ENCODE results near the gene MYCBP2.

MYCBP2 gene

GRCh38 chr13:77002590-77003190, 324.2 kb downstream of the MYCBP2 start:
- no peak overlapping the region for H2BK15ac ChIP-seq (ENCODE audit: low read depth, poor library complexity, severe bottlenecking)
- peak overlapping the region; percentile 46 for H3K9ac ChIP-seq (ENCODE audit: low read length)
- no peak overlapping the region for H2BK5ac ChIP-seq (ENCODE audit: low read depth, low read length, poor library complexity, severe bottlenecking)
- H3K14ac ChIP-seq (ENCODE audit: low read length in 2 of 2), result no peak overlapping the region
- no peak overlapping the region for H3K4me3 ChIP-seq (ENCODE audit: insufficient read depth in 1 of 2, low read depth in 1 of 2, low read length in 2 of 2)
- H3K4ac ChIP-seq (ENCODE audit: low read depth in 1 of 2, low read length in 2 of 2), result no peak overlapping the region
- peak; percentile 55 for DNase-seq
- no peak overlapping the region for H3K27ac ChIP-seq (ENCODE audit: low read length, poor library complexity, severe bottlenecking)
- H4K91ac ChIP-seq (ENCODE audit: low read length), result no peak overlapping the region
- H3K4me2 ChIP-seq (ENCODE audit: low read length, poor library complexity, severe bottlenecking), result no peak overlapping the region
- no peaks in the 10 kb centered on the region for H3K27me3 ChIP-seq (ENCODE audit: control insufficient read depth in 1 of 2, insufficient read depth in 1 of 2, low read length in 2 of 2)
- H2AK5ac ChIP-seq (ENCODE audit: low read length, severe bottlenecking), result no peak overlapping the region
- H3K79me1 ChIP-seq (replicated peaks; ENCODE audit: low read length, poor library complexity, severe bottlenecking), result peaks cover 14% of the 10 kb centered on the region
- H3K36me3 ChIP-seq (ENCODE audit: control insufficient read depth in 1 of 2, insufficient read depth in 2 of 2, low read depth in 1 of 2, low read length in 2 of 2), result peaks cover 6 to 68% of the 10 kb centered on the region in 2 experiments
- no peak overlapping the region for H2BK12ac ChIP-seq (ENCODE audit: low read length in 2 of 2)
- no peak overlapping the region for H3K18ac ChIP-seq (ENCODE audit: low read depth in 1 of 2, low read length in 2 of 2)
- no peak overlapping the region for H4K8ac ChIP-seq (ENCODE audit: low read length)
- no peak overlapping the region for H2BK120ac ChIP-seq (ENCODE audit: low read depth, low read length)
- H2AFZ ChIP-seq (ENCODE audit: low read depth, low read length), result no peak overlapping the region
- H3K4me1 ChIP-seq (ENCODE audit: control insufficient read depth, insufficient read depth, low read depth, low read length), result no peaks in the 10 kb centered on the region
- no peak overlapping the region for H3K23ac ChIP-seq (ENCODE audit: low read length in 2 of 2)
- H3K9me3 ChIP-seq (ENCODE audit: control insufficient read depth, low read length), result no peaks in the 10 kb centered on the region
- WGBS, result 81% methylated on average over 7 of the region's 7 CpGs

GRCh38 chr13:77001963-77002587, 324.8 kb downstream of the MYCBP2 start:
- DNase-seq, result no peak
- no peak overlapping the region for H3K14ac ChIP-seq (ENCODE audit: low read length in 2 of 2)
- 62% methylated on average over 2 of the region's 4 CpGs for WGBS
- no peak overlapping the region for H3K18ac ChIP-seq (ENCODE audit: low read depth in 1 of 2, low read length in 2 of 2)
- H2BK15ac ChIP-seq (ENCODE audit: low read depth, poor library complexity, severe bottlenecking), result no peak overlapping the region
- H3K9ac ChIP-seq (ENCODE audit: low read length), result peak overlapping the region; percentile 46
- H3K4me2 ChIP-seq (ENCODE audit: low read length, poor library complexity, severe bottlenecking), result no peak overlapping the region
- no peak overlapping the region for H2BK5ac ChIP-seq (ENCODE audit: low read depth, low read length, poor library complexity, severe bottlenecking)
- H4K91ac ChIP-seq (ENCODE audit: low read length), result no peak overlapping the region
- no peak overlapping the region for H3K27ac ChIP-seq (ENCODE audit: low read length, poor library complexity, severe bottlenecking)
- peaks cover 6 to 64% of the 10 kb centered on the region in 2 experiments for H3K36me3 ChIP-seq (ENCODE audit: control insufficient read depth in 1 of 2, insufficient read depth in 2 of 2, low read depth in 1 of 2, low read length in 2 of 2)
- H2AFZ ChIP-seq (ENCODE audit: low read depth, low read length), result no peak overlapping the region
- no peak overlapping the region for H3K4ac ChIP-seq (ENCODE audit: low read depth in 1 of 2, low read length in 2 of 2)
- peaks cover 14% of the 10 kb centered on the region for H3K79me1 ChIP-seq (replicated peaks; ENCODE audit: low read length, poor library complexity, severe bottlenecking)
- H3K27me3 ChIP-seq (ENCODE audit: control insufficient read depth in 1 of 2, insufficient read depth in 1 of 2, low read length in 2 of 2), result no peaks in the 10 kb centered on the region
- no peak overlapping the region for H2BK12ac ChIP-seq (ENCODE audit: low read length in 2 of 2)
- H2BK120ac ChIP-seq (ENCODE audit: low read depth, low read length), result no peak overlapping the region
- no peak overlapping the region for H3K23ac ChIP-seq (ENCODE audit: low read length in 2 of 2)
- H4K8ac ChIP-seq (ENCODE audit: low read length), result no peak overlapping the region
- H3K9me3 ChIP-seq (ENCODE audit: control insufficient read depth, low read length), result no peaks in the 10 kb centered on the region
- H3K4me3 ChIP-seq (ENCODE audit: insufficient read depth in 1 of 2, low read depth in 1 of 2, low read length in 2 of 2), result no peak overlapping the region
- no peaks in the 10 kb centered on the region for H3K4me1 ChIP-seq (ENCODE audit: control insufficient read depth, insufficient read depth, low read depth, low read length)
- H2AK5ac ChIP-seq (ENCODE audit: low read length, severe bottlenecking), result no peak overlapping the region

- Histone ChIP-seq H3K27ac (ENCODE audit: low read length, poor library complexity, severe bottlenecking) (no peak overlapping the region), H2BK5ac (ENCODE audit: low read depth, low read length, poor library complexity, severe bottlenecking) (no peak overlapping the region), H3K4me1 (ENCODE audit: control insufficient read depth, insufficient read depth, low read depth, low read length) (no peaks in the 10 kb centered on the region), H2BK12ac (ENCODE audit: low read length in 2 of 2) (no peak overlapping the region), H3K14ac (ENCODE audit: low read length in 2 of 2) (no peak overlapping the region), H3K4me3 (ENCODE audit: insufficient read depth in 1 of 2, low read depth in 1 of 2, low read length in 2 of 2) (no peak overlapping the region), H2AK5ac (ENCODE audit: low read length, severe bottlenecking) (no peak overlapping the region), H4K8ac (ENCODE audit: low read length) (no peak overlapping the region), H3K23ac (ENCODE audit: low read length in 2 of 2) (no peak overlapping the region), H3K9me3 (ENCODE audit: control insufficient read depth, low read length) (no peaks in the 10 kb centered on the region), H3K4me2 (ENCODE audit: low read length, poor library complexity, severe bottlenecking) (no peak overlapping the region), H2BK15ac (ENCODE audit: low read depth, poor library complexity, severe bottlenecking) (no peak overlapping the region), H3K4ac (ENCODE audit: low read depth in 1 of 2, low read length in 2 of 2) (no peak overlapping the region), H4K91ac (ENCODE audit: low read length) (no peak overlapping the region), H2BK120ac (ENCODE audit: low read depth, low read length) (no peak overlapping the region), H2AFZ (ENCODE audit: low read depth, low read length) (no peak overlapping the region), H3K18ac (ENCODE audit: low read depth in 1 of 2, low read length in 2 of 2) (no peak overlapping the region), H3K27me3 (ENCODE audit: control insufficient read depth in 1 of 2, insufficient read depth in 1 of 2, low read length in 2 of 2) (no peaks in the 10 kb centered on the region), H3K36me3 (ENCODE audit: control insufficient read depth in 1 of 2, insufficient read depth in 2 of 2, low read depth in 1 of 2, low read length in 2 of 2) (peaks cover 6 to 60% of the 10 kb centered on the region in 2 experiments), H3K9ac (ENCODE audit: low read length) (peak overlapping the region; percentile 46), H3K79me1 (replicated peaks; ENCODE audit: low read length, poor library complexity, severe bottlenecking) (peaks cover 17% of the 10 kb centered on the region)
- 77% methylated on average over 4 of the region's 4 CpGs for WGBS
- DNase-seq, result no peak
Measured at GRCh38 chr13:77001540-77001939, 325.4 kb downstream of the MYCBP2 start.

GRCh38 chr13:77000475-77000874, 326.4 kb downstream of the MYCBP2 start:
- Histone ChIP-seq H2BK12ac (ENCODE audit: low read length in 2 of 2) (no peak overlapping the region), H4K8ac (ENCODE audit: low read length) (no peak overlapping the region), H3K14ac (ENCODE audit: low read length in 2 of 2) (no peak overlapping the region), H3K79me1 (replicated peaks; ENCODE audit: low read length, poor library complexity, severe bottlenecking) (peaks cover 18% of the 10 kb centered on the region), H3K9ac (ENCODE audit: low read length) (no peak overlapping the region), H4K91ac (ENCODE audit: low read length) (no peak overlapping the region), H2AFZ (ENCODE audit: low read depth, low read length) (no peak overlapping the region), H2BK15ac (ENCODE audit: low read depth, poor library complexity, severe bottlenecking) (no peak overlapping the region), H2AK5ac (ENCODE audit: low read length, severe bottlenecking) (no peak overlapping the region), H3K4me2 (ENCODE audit: low read length, poor library complexity, severe bottlenecking) (no peak overlapping the region), H3K9me3 (ENCODE audit: control insufficient read depth, low read length) (no peaks in the 10 kb centered on the region), H3K18ac (ENCODE audit: low read depth in 1 of 2, low read length in 2 of 2) (no peak overlapping the region), H3K4ac (ENCODE audit: low read depth in 1 of 2, low read length in 2 of 2) (no peak overlapping the region), H3K23ac (ENCODE audit: low read length in 2 of 2) (no peak overlapping the region), H2BK5ac (ENCODE audit: low read depth, low read length, poor library complexity, severe bottlenecking) (no peak overlapping the region), H3K4me3 (ENCODE audit: insufficient read depth in 1 of 2, low read depth in 1 of 2, low read length in 2 of 2) (no peak overlapping the region), H3K27me3 (ENCODE audit: control insufficient read depth in 1 of 2, insufficient read depth in 1 of 2, low read length in 2 of 2) (no peaks in the 10 kb centered on the region), H3K36me3 (ENCODE audit: control insufficient read depth in 1 of 2, insufficient read depth in 2 of 2, low read depth in 1 of 2, low read length in 2 of 2) (peaks cover 6 to 63% of the 10 kb centered on the region in 2 experiments), H3K4me1 (ENCODE audit: control insufficient read depth, insufficient read depth, low read depth, low read length) (no peaks in the 10 kb centered on the region), H2BK120ac (ENCODE audit: low read depth, low read length) (no peak overlapping the region), H3K27ac (ENCODE audit: low read length, poor library complexity, severe bottlenecking) (peak overlapping the region; percentile 23)
- DNase-seq, result no peak
- whole genome bisulfite sequencing, result no CpG with 5 or more reads among the region's 1 CpG
